WTC11 (cell line): Measurements from ENCODE around the gene RIMBP2. TPM values are rescaled to one million over a fixed set of nuclear protein-coding genes. Genes with fewer than 3 reads are reported as not detected.

Experiments
- ATAC-seq: fragments of 200-7000 bp; cut with Tn5 transposase; 2 replicates; pipeline ENCODE4 v1.10.0; 2021; ENCODE audit warnings: mild to moderate bottlenecking, moderate library complexity
- CTCF ChIA-PET: fragments of 300-600 bp; sonication (Branson Sonifier 250); formaldehyde crosslinking; loops from one replicate; lab custom pipeline; 2021; ENCODE audit warnings: antibody characterized with exemption; lab: Charles Lee
- POLR2A ChIA-PET: fragments of 350-600 bp; sonication (Branson Sonifier 250); formaldehyde crosslinking; loops from one replicate; lab custom pipeline; 2021; ENCODE audit warnings: antibody characterized with exemption; lab: Charles Lee
- DNase-seq: peaks from one replicate; pipeline ENCODE4 v3.0.0; 2021; ENCODE audit warnings: low spot score
- H3K27ac Mint-ChIP-seq: 2 replicates; pipeline ENCODE4 v1.8.0; 2021; ENCODE audit warnings: mixed read lengths
- H3K27me3 Mint-ChIP-seq: 2 replicates; pipeline ENCODE4 v1.8.0; 2021; ENCODE audit warnings: low read depth, mild to moderate bottlenecking, moderate library complexity, mixed read lengths
- H3K36me3 Mint-ChIP-seq: 2 replicates; pipeline ENCODE4 v1.8.0; 2021; ENCODE audit warnings: mixed read lengths
- H3K4me1 Mint-ChIP-seq: 2 replicates; pipeline ENCODE4 v1.8.0; 2022; ENCODE audit warnings: mixed read lengths
- H3K4me3 Mint-ChIP-seq: 2 replicates; pipeline ENCODE4 v1.8.0; 2021; ENCODE audit warnings: mild to moderate bottlenecking, moderate library complexity, mixed read lengths
- H3K9me3 Mint-ChIP-seq: 2 replicates; pipeline ENCODE4 v1.8.0; 2021; ENCODE audit warnings: mixed read lengths
- ATF3 ChIP-seq: sonication (generic); formaldehyde crosslinking; conservative IDR thresholded peaks from 2 replicates; pipeline ENCODE4 v1.8.1; 2022; ENCODE audit warnings: mild to moderate bottlenecking, missing genetic modification reagents
- CBFB ChIP-seq: sonication (generic); formaldehyde crosslinking; IDR thresholded peaks from 2 replicates; pipeline ENCODE4 v1.8.1; 2022; ENCODE audit warnings: mild to moderate bottlenecking, low read depth, missing genetic modification reagents
- CDX4 ChIP-seq: fragments of 250-450 bp; sonication (Bioruptor Pico); IDR thresholded peaks from 2 replicates; pipeline ENCODE4 v1.9.0; 2021; ENCODE audit warnings: moderate library complexity, mild to moderate bottlenecking, inconsistent platforms, borderline replicate concordance
- CREB1 ChIP-seq: sonication (generic); formaldehyde crosslinking; IDR thresholded peaks from 2 replicates; pipeline ENCODE4 v1.8.0; 2023; ENCODE audit warnings: mild to moderate bottlenecking, missing genetic modification reagents
- CREM ChIP-seq: sonication (generic); formaldehyde crosslinking; IDR thresholded peaks from 2 replicates; pipeline ENCODE4 v1.8.1; 2022; ENCODE audit warnings: mild to moderate bottlenecking, missing genetic modification reagents, moderate library complexity
- E2F1 ChIP-seq: sonication (generic); formaldehyde crosslinking; IDR thresholded peaks from 2 replicates; pipeline ENCODE4 v1.8.0; 2022; ENCODE audit warnings: mild to moderate bottlenecking, missing genetic modification reagents
- ETV6 ChIP-seq: sonication (generic); formaldehyde crosslinking; IDR thresholded peaks from 2 replicates; pipeline ENCODE4 v1.8.1; 2022; ENCODE audit warnings: mild to moderate bottlenecking, missing genetic modification reagents
- MXD4 ChIP-seq: fragments of 250-450 bp; sonication (Bioruptor Pico); IDR thresholded peaks from 2 replicates; pipeline ENCODE4 v1.8.0; 2021; ENCODE audit warnings: mild to moderate bottlenecking, moderate library complexity, borderline replicate concordance
- NFATC4 ChIP-seq: fragments of 250-450 bp; sonication (Bioruptor Pico); IDR thresholded peaks from 2 replicates; pipeline ENCODE4 v1.9.0; 2021; ENCODE audit warnings: mild to moderate bottlenecking
- NFYB ChIP-seq: sonication (generic); formaldehyde crosslinking; conservative IDR thresholded peaks from 2 replicates; pipeline ENCODE4 v1.8.0; 2022; ENCODE audit warnings: low read depth, missing genetic modification reagents
- NR2C2 ChIP-seq: sonication (generic); formaldehyde crosslinking; IDR thresholded peaks from 2 replicates; pipeline ENCODE4 v1.8.0; 2022; ENCODE audit warnings: mild to moderate bottlenecking, missing genetic modification reagents
- PRDM15 ChIP-seq: sonication (generic); formaldehyde crosslinking; IDR thresholded peaks from 2 replicates; pipeline ENCODE4 v1.8.0; 2022; ENCODE audit warnings: missing genetic modification reagents
- RELA ChIP-seq: sonication (generic); formaldehyde crosslinking; IDR thresholded peaks from 2 replicates; pipeline ENCODE4 v1.8.1; 2022; ENCODE audit warnings: missing genetic modification reagents, mild to moderate bottlenecking, borderline replicate concordance
- SMAD3 ChIP-seq: sonication (generic); formaldehyde crosslinking; IDR thresholded peaks from 2 replicates; pipeline ENCODE4 v1.8.0; 2022; ENCODE audit warnings: missing genetic modification reagents, mild to moderate bottlenecking, borderline replicate concordance
- SMAD4 ChIP-seq: sonication (generic); formaldehyde crosslinking; IDR thresholded peaks from 2 replicates; pipeline ENCODE4 v1.8.0; 2022; ENCODE audit warnings: mild to moderate bottlenecking, missing genetic modification reagents
- ZNF232 ChIP-seq: sonication (generic); formaldehyde crosslinking; IDR thresholded peaks from 2 replicates; pipeline ENCODE4 v1.8.0; 2022; ENCODE audit warnings: mild to moderate bottlenecking, missing genetic modification reagents
- ZNF423 ChIP-seq: fragments of 250-450 bp; sonication (Bioruptor Pico); IDR thresholded peaks from 2 replicates; pipeline ENCODE4 v2.1.2; 2022; ENCODE audit warnings: mild to moderate bottlenecking, moderate library complexity
- ZNF425 ChIP-seq: fragments of 250-450 bp; sonication (Bioruptor Pico); conservative IDR thresholded peaks from 2 replicates; pipeline ENCODE4 v1.9.0; 2021; ENCODE audit warnings: mild to moderate bottlenecking
- total RNA-seq: library from RNA; stranded (reverse); gene quantifications from 3 replicates; pipeline ENCODE4 v1.2.3, GENCODE V29; 2021

Gene RIMBP2
- total RNA-seq, 1 experiment from 2014 or later = 2.6 TPM

- TF ChIP-seq PRDM15 (CRISPR knock-in tag) (no peak), SMAD3 (no peak), SMAD4 (CRISPR knock-in tag) (no peak), ZNF423 (no peak), ATF3 (CRISPR knock-in tag) (no peak), NFATC4 (no peak), CREM (no peak), ZNF232 (no peak), ETV6 (no peak)
Measured at GRCh38 chr12:130436741-130437501, 279.2 kb downstream of the RIMBP2 start (continued).

GRCh38 chr12:130435826-130436225 is 280.3 kb downstream of the RIMBP2 start:
- Mint-ChIP-seq H3K27me3 (no peaks in the 10 kb centered on the region), H3K27ac (no peak overlapping the region), H3K36me3 (peaks cover 9% of the 10 kb centered on the region), H3K4me1 (no peaks in the 10 kb centered on the region), H3K9me3 (peaks cover 23% of the 10 kb centered on the region), H3K4me3 (no peak overlapping the region)
- TF ChIP-seq CREB1 (CRISPR knock-in tag) = no peak
- TF ChIP-seq NFYB = no peak
- ChIA-PET POLR2A (no interaction called here), CTCF (no interaction called here)
- ATAC-seq = no peak
- no peak for DNase-seq

- no peak for DNase-seq
- H3K36me3 Mint-ChIP-seq = peaks cover 9% of the 10 kb centered on the region
- POLR2A ChIA-PET = no interaction called here
- H3K9me3 Mint-ChIP-seq = peaks cover 23% of the 10 kb centered on the region
- no peaks in the 10 kb centered on the region for H3K27me3 Mint-ChIP-seq
- H3K27ac Mint-ChIP-seq = no peak overlapping the region
- no peak overlapping the region for H3K4me3 Mint-ChIP-seq
- ATAC-seq = no peak
- CTCF ChIA-PET = no interaction called here
- H3K4me1 Mint-ChIP-seq = no peaks in the 10 kb centered on the region
- no peak for TF ChIP-seq ZNF425 (CRISPR knock-in tag)
- TF ChIP-seq NR2C2 (CRISPR knock-in tag) = no peak
- TF ChIP-seq MXD4 (CRISPR knock-in tag) = no peak
- TF ChIP-seq RELA (CRISPR knock-in tag) = no peak
- TF ChIP-seq ZNF423 = no peak
- no peak for TF ChIP-seq NFYB
- TF ChIP-seq E2F1 = no peak
- TF ChIP-seq CBFB (CRISPR knock-in tag) = no peak
- TF ChIP-seq CDX4 (CRISPR knock-in tag) = no peak
Measured at GRCh38 chr12:130435331-130435730, 280.8 kb downstream of the RIMBP2 start.
